Thymus (tissue), 11 donors: ENCODE results near the gene KANK2. TPM values are rescaled to one million over a fixed set of nuclear protein-coding genes. Genes with fewer than 3 reads are reported as not detected.
A peak's percentile ranks its signal among the peaks of the same experiment; 100 is the strongest.
"Not testable (repeated sequence)": the region's sequence is repeated elsewhere in the genome, so short reads cannot be mapped to it uniquely, and the experiment has no call there.

Source experiments
- DNase-seq, 9 donors: peaks; one replicate each; pipeline ENCODE4 v3.0.0-alpha.2; 2013; ENCODE audit warnings: low spot score in 9 of 9, low read depth in 6 of 9, missing footprints in 1 of 9
- H3K27ac ChIP-seq, 2 donors: one replicate each; pipeline ENCODE4 v1.5.1; 2013; ENCODE audit warnings: control low read depth in 1 of 2, low read depth in 1 of 2, low read length in 1 of 2, mild to moderate bottlenecking in 1 of 2, moderate library complexity in 1 of 2
- H3K27me3 ChIP-seq, 2 donors: one replicate each; pipeline ENCODE4 v1.5.1; 2013; ENCODE audit warnings: low read length in 1 of 2; ENCODE audit not compliant: control insufficient read depth in 2 of 2, insufficient read depth in 1 of 2
- H3K36me3 ChIP-seq, 2 donors: one replicate each; pipeline ENCODE4 v1.5.1; 2013; ENCODE audit warnings: low read length in 1 of 2, mild to moderate bottlenecking in 1 of 2, moderate library complexity in 1 of 2; ENCODE audit not compliant: control insufficient read depth in 2 of 2, insufficient read depth in 2 of 2
- H3K4me1 ChIP-seq, 2 donors: one replicate each; pipeline ENCODE4 v1.5.1; 2013; ENCODE audit warnings: low read length in 2 of 2; ENCODE audit not compliant: control insufficient read depth in 2 of 2, insufficient read depth in 2 of 2
- H3K4me3 ChIP-seq, 2 donors: one replicate each; pipeline ENCODE4 v1.5.1; 2013; ENCODE audit warnings: low read length in 2 of 2, control low read depth in 1 of 2, mild to moderate bottlenecking in 1 of 2
- H3K9me3 ChIP-seq, 2 donors: one replicate each; pipeline ENCODE4 v1.5.1; 2013; ENCODE audit warnings: low read length in 1 of 2, mild to moderate bottlenecking in 1 of 2; ENCODE audit not compliant: control insufficient read depth in 2 of 2, insufficient read depth in 1 of 2
- WGBS: extraction: QIAGEN DNeasy Blood & Tissue Kit; methylation state at CpG from one replicate; pipeline ENCODE4 v1.1.7; 2013; 5-methylcytosine and 5-hydroxymethylcytosine counted together
- polyA plus RNA-seq: library from polyadenylated mRNA; stranded (reverse); fragments of 200-250 nt; gene quantifications from one replicate; pipeline ENCODE4 v1.2.3, GENCODE V29; 2013
- total RNA-seq: library from RNA; stranded (reverse); fragments of 120-200 nt; gene quantifications from one replicate; pipeline ENCODE4 v1.2.4, GENCODE V29; 2013
- donor health status: healthy.

The KANK2 gene
- total and polyA plus RNA-seq, 2 donors: 12.3 to 18.3 TPM

GRCh38 chr19:11131471-11131870 is 65.9 kb downstream of the KANK2 start:
- 96% methylated on average over 7 of the region's 7 CpGs for WGBS
- Histone ChIP-seq H3K4me3 (no peak overlapping the region), H3K4me1 (no peaks in the 10 kb centered on the region), H3K9me3 (no peaks in the 10 kb centered on the region), H3K27me3 (no peaks in the 10 kb centered on the region), H3K27ac (no peak overlapping the region), H3K36me3 (peaks cover 25 to 67% of the 10 kb centered on the region in 2 donors)
- no peak for DNase-seq

GRCh38 chr19:11130824-11131455 is 66.4 kb downstream of the KANK2 start:
- peak in 7 of 9 donors; percentile 38 to 74 (median 61) for DNase-seq
- H3K36me3 ChIP-seq: peaks cover 25 to 72% of the 10 kb centered on the region in 2 donors
- no peaks in the 10 kb centered on the region for H3K4me1 ChIP-seq
- no peak overlapping the region for H3K4me3 ChIP-seq
- H3K9me3 ChIP-seq: no peaks in the 10 kb centered on the region
- WGBS: 77% methylated on average over 19 of the region's 19 CpGs
- no peaks in the 10 kb centered on the region for H3K27me3 ChIP-seq
- peak overlapping the region in 1 of 2 donors; percentile 32 for H3K27ac ChIP-seq

GRCh38 chr19:11127905-11128304 is 69.4 kb downstream of the KANK2 start:
- DNase-seq: no peak
- H3K27ac ChIP-seq: no peak overlapping the region
- no peak overlapping the region for H3K4me3 ChIP-seq
- no peaks in the 10 kb centered on the region for H3K4me1 ChIP-seq
- no peaks in the 10 kb centered on the region for H3K9me3 ChIP-seq
- 98% methylated on average over 15 of the region's 15 CpGs for WGBS
- H3K36me3 ChIP-seq: peaks cover 35 to 92% of the 10 kb centered on the region in 2 donors
- no peaks in the 10 kb centered on the region for H3K27me3 ChIP-seq

- Histone ChIP-seq H3K27ac (no peak overlapping the region), H3K36me3 (peaks cover 28 to 85% of the 10 kb centered on the region in 2 donors), H3K27me3 (no peaks in the 10 kb centered on the region), H3K9me3 (no peaks in the 10 kb centered on the region), H3K4me1 (no peaks in the 10 kb centered on the region), H3K4me3 (no peak overlapping the region)
- peak in 8 of 9 donors; percentile 47 to 85 (median 73) for DNase-seq
- WGBS: 71% methylated on average over 11 of the region's 11 CpGs
Observed at GRCh38 chr19:11125994-11126685, 71.2 kb downstream of the KANK2 start.

GRCh38 chr19:11124157-11124556 is 73.2 kb downstream of the KANK2 start:
- H3K27me3 ChIP-seq, H3K4me3 ChIP-seq, H3K9me3 ChIP-seq, H3K4me1 ChIP-seq, DNase-seq, H3K27ac ChIP-seq: not testable (repeated sequence)
- WGBS: 98% methylated on average over 4 of the region's 4 CpGs
- H3K36me3 ChIP-seq: peaks cover 35 to 83% of the 10 kb centered on the region in 2 donors

- DNase-seq: no peak
- 98% methylated on average over 13 of the region's 13 CpGs for WGBS
- peaks cover 38 to 82% of the 10 kb centered on the region in 2 donors for H3K36me3 ChIP-seq
Observed at GRCh38 chr19:11123114-11123513, 74.2 kb downstream of the KANK2 start.

GRCh38 chr19:11121963-11122362 is 75.4 kb downstream of the KANK2 start:
- H3K27me3 ChIP-seq, H3K27ac ChIP-seq: not testable (repeated sequence)

More at GRCh38 chr19:11123114-11123513, 74.2 kb downstream of the KANK2 start:
- Histone ChIP-seq H3K4me1 (no peaks in the 10 kb centered on the region), H3K4me3 (no peak overlapping the region), H3K9me3 (no peaks in the 10 kb centered on the region), H3K27me3 (no peaks in the 10 kb centered on the region), H3K27ac (no peak overlapping the region)

GRCh38 chr19:11116507-11116906 is 80.8 kb downstream of the KANK2 start:
- Histone ChIP-seq H3K36me3 (peaks cover 55 to 84% of the 10 kb centered on the region in 2 donors), H3K9me3 (no peaks in the 10 kb centered on the region), H3K4me3 (no peak overlapping the region), H3K27me3 (no peaks in the 10 kb centered on the region), H3K4me1 (no peaks in the 10 kb centered on the region), H3K27ac (no peak overlapping the region)
- 92% methylated on average over 9 of the region's 9 CpGs for WGBS
- no peak for DNase-seq

More at GRCh38 chr19:11121963-11122362, 75.4 kb downstream of the KANK2 start:
- H3K9me3 ChIP-seq, DNase-seq, H3K4me1 ChIP-seq, H3K4me3 ChIP-seq: not testable (repeated sequence)
- H3K36me3 ChIP-seq: peaks cover 34 to 79% of the 10 kb centered on the region in 2 donors
- WGBS: 99% methylated on average over 17 of the region's 17 CpGs

- Histone ChIP-seq H3K27ac (no peak overlapping the region), H3K27me3 (no peaks in the 10 kb centered on the region), H3K36me3 (peaks cover 53 to 84% of the 10 kb centered on the region in 2 donors), H3K9me3 (no peaks in the 10 kb centered on the region), H3K4me1 (no peaks in the 10 kb centered on the region), H3K4me3 (no peak overlapping the region)
- 85% methylated on average over 11 of the region's 11 CpGs for WGBS
- no peak for DNase-seq
Observed at GRCh38 chr19:11115895-11116446, 81.4 kb downstream of the KANK2 start.
